AG09319 (cell line): ENCODE data around the gene CEP57.
"Not testable (repeated sequence)": the region's sequence is repeated elsewhere in the genome, so short reads cannot be mapped to it uniquely, and the experiment has no call there.

Experiments used
- DNase-seq: peaks from one replicate; pipeline ENCODE4 v3.0.0-alpha.2; 2010; ENCODE audit warnings: low read depth; ENCODE audit errors: extremely low read depth
- CTCF ChIP-seq: IDR thresholded peaks from 2 replicates; pipeline ENCODE4 v1.5.1; 2011; ENCODE audit warnings: low read depth, mild to moderate bottlenecking, inconsistent platforms, low read length, moderate library complexity

Gene CEP57

GRCh38 chr11:95863486-95864140 lies 73.3 kb downstream of the CEP57 start:
- TF ChIP-seq CTCF = no peak
- DNase-seq = no peak

GRCh38 chr11:95867105-95867504 lies 76.8 kb downstream of the CEP57 start:
- DNase-seq = no peak

GRCh38 chr11:95870877-95871276 lies 80.6 kb downstream of the CEP57 start:
- not testable (repeated sequence) for DNase-seq

More at GRCh38 chr11:95867105-95867504, 76.8 kb downstream of the CEP57 start:
- no peak for TF ChIP-seq CTCF

- peak; percentile 95 for DNase-seq
- TF ChIP-seq CTCF = no peak
Observed at GRCh38 chr11:95877291-95877690, 87.0 kb downstream of the CEP57 start.
